Transverse colon (tissue), 4 donors: ENCODE measurements around the gene RCAN1. TPM values are rescaled to one million over a fixed set of nuclear protein-coding genes. Genes with fewer than 3 reads are reported as not detected.
A peak's percentile ranks its signal among the peaks of the same experiment; 100 is the strongest.

Source experiments
- DNase-seq: peaks from one replicate; pipeline ENCODE4 v3.0.0-alpha.2; 2019
- H3K27ac ChIP-seq, 4 donors: fragments of 200-600 bp; sonication (generic); 2 replicates each; pipeline ENCODE4 v1.5.1; 2016 to 2018; ENCODE audit warnings: inconsistent platforms in 4 of 4
- H3K27me3 ChIP-seq: fragments of 200-600 bp; sonication (generic); 2 replicates; pipeline ENCODE4 v1.5.1; 2017; ENCODE audit warnings: inconsistent platforms
- H3K36me3 ChIP-seq, 4 donors: fragments of 200-600 bp; sonication (generic); 2 replicates each; pipeline ENCODE4 v1.5.1; 2017 to 2019; ENCODE audit warnings: inconsistent platforms in 4 of 4
- H3K4me1 ChIP-seq, 4 donors: fragments of 200-600 bp; sonication (generic); 2 replicates each; pipeline ENCODE4 v1.5.1; 2017 to 2020; ENCODE audit warnings: inconsistent platforms in 4 of 4
- H3K4me3 ChIP-seq, 4 donors: fragments of 200-600 bp; sonication (generic); 1 replicate in 1 of 4; 2 replicates in 3 of 4; pipeline versions ENCODE4 v1.5.1 to v1.6.1; 2017 to 2019; ENCODE audit warnings: inconsistent platforms in 4 of 4
- H3K9me3 ChIP-seq, 2 donors: fragments of 200-600 bp; sonication (generic); 2 replicates each; pipeline ENCODE4 v1.5.1; 2017 to 2019; ENCODE audit warnings: inconsistent platforms in 2 of 2
- CTCF ChIP-seq, 5 experiments: fragments of 200-600 bp in 3 of 5; fragments of 450-650 bp in 2 of 5; sonication (generic) in 3 of 5; IDR thresholded peaks; 1 replicate in 2 of 5; 2 replicates in 3 of 5; pipeline ENCODE4 v1.5.1; 2016 to 2017; ENCODE audit warnings: antibody characterized with exemption in 5 of 5, inconsistent platforms in 3 of 5, mild to moderate bottlenecking in 2 of 5, moderate library complexity in 1 of 5
- EP300 ChIP-seq: sonication (generic); formaldehyde crosslinking; IDR thresholded peaks from one replicate; pipeline ENCODE4 v1.6.1; 2017; ENCODE audit warnings: antibody characterized with exemption, low read depth
- POLR2A ChIP-seq: fragments of 450-650 bp; IDR thresholded peaks from one replicate; pipeline ENCODE4 v1.6.1; 2016; ENCODE audit warnings: antibody characterized with exemption, mild to moderate bottlenecking, moderate library complexity
- POLR2AphosphoS5 ChIP-seq, 3 donors: sonication (generic); formaldehyde crosslinking; IDR thresholded peaks; one replicate each; pipeline ENCODE4 v1.6.1; 2016; ENCODE audit warnings: antibody characterized with exemption in 3 of 3
- WGBS, 2 donors: methylation state at CpG; one replicate each; pipeline ENCODE4 v1.1.5; 2018; ENCODE audit warnings: low coverage in 1 of 2; 5-methylcytosine and 5-hydroxymethylcytosine counted together
- in situ Hi-C, 4 donors: fragments of 200-750 bp; cut with MboI; loops; one replicate each; pipeline versions ENCODE4 v1.15.0 to v1.15.1; 2017; ENCODE audit warnings: low sequenced_read_pairs in 3 of 4, low pct_ligation_motif_present in 1 of 4, low pct_unique_long_range_greater_than_20kb in 1 of 4
- intact Hi-C: fragments of 100-400 bp; cut with DNase I; formaldehyde crosslinking; loops from one replicate; pipeline ENCODE4 v1.15.1; 2023; ENCODE audit warnings: low total_unique reads
- total RNA-seq, 4 donors: library from RNA; depleted of rRNA; stranded (reverse); fragments of >200 nt; gene quantifications; one replicate each; pipeline ENCODE4 v1.1.0, GENCODE V29; 2016

The RCAN1 gene
- total RNA-seq, 4 donors from 2014 or later = 39.5 to 68.8 (median 57.8) TPM

GRCh38 chr21:34546542-34546941 lies 68.4 kb downstream of the RCAN1 start:
- peaks cover 9 to 37% (median 31%) of the 10 kb centered on the region in 4 donors for H3K4me1 ChIP-seq
- H3K27me3 ChIP-seq = no peaks in the 10 kb centered on the region
- H3K4me3 ChIP-seq = no peak overlapping the region
- no peaks in the 10 kb centered on the region for H3K36me3 ChIP-seq
- in situ Hi-C loops (no loop called here), intact Hi-C loops (no loop called here)
- DNase-seq = no peak
- 80 to 82% methylated on average over 5 to 6 of the region's 6 CpGs for WGBS, 2 donors
- H3K27ac ChIP-seq = peak overlapping the region in 3 of 4 donors; percentile 14 to 78 (median 73)
- TF ChIP-seq CTCF (IDR thresholded peaks at IDR 0.05) = no peak
- TF ChIP-seq POLR2AphosphoS5 (IDR thresholded peaks at IDR 0.05) = no peak
- no peak for TF ChIP-seq POLR2A
- TF ChIP-seq EP300 = no peak
- no peaks in the 10 kb centered on the region for H3K9me3 ChIP-seq

GRCh38 chr21:34545079-34545884 lies 69.6 kb downstream of the RCAN1 start:
- Histone ChIP-seq H3K4me1 (peaks cover 9 to 35% (median 29%) of the 10 kb centered on the region in 4 donors), H3K27me3 (no peaks in the 10 kb centered on the region), H3K36me3 (no peaks in the 10 kb centered on the region), H3K4me3 (no peak overlapping the region), H3K27ac (peak overlapping the region; percentile 66 to 80 (median 76)), H3K9me3 (no peaks in the 10 kb centered on the region)
- intact Hi-C loops (no loop called here), in situ Hi-C loops (no loop called here)
- WGBS, 2 donors = 44 to 46% methylated on average over 3 to 10 of the region's 10 CpGs
- DNase-seq = peak; percentile 47
- TF ChIP-seq CTCF (IDR thresholded peaks at IDR 0.05) (no peak), POLR2AphosphoS5 (IDR thresholded peaks at IDR 0.05) (peak in 1 of 3 donors; percentile 23)

- no peaks in the 10 kb centered on the region for H3K9me3 ChIP-seq
- intact Hi-C loops = loop anchor here (5.0 kb wide), 1 partner anchor 38 kb away; no protein-coding TSS in a partner anchor
- H3K4me1 ChIP-seq = peaks cover 9 to 35% (median 29%) of the 10 kb centered on the region in 4 donors
- peak; percentile 85 for DNase-seq
- in situ Hi-C loops = no loop called here
- no peak overlapping the region for H3K4me3 ChIP-seq
- peak; percentile 53 to 90 (median 63) for TF ChIP-seq CTCF (IDR thresholded peaks at IDR 0.05)
- no peak for TF ChIP-seq EP300
- TF ChIP-seq POLR2A = no peak
- TF ChIP-seq POLR2AphosphoS5 (IDR thresholded peaks at IDR 0.05) = peak in 2 of 3 donors; percentile 61 to 68
- peak overlapping the region; percentile 66 to 80 (median 76) for H3K27ac ChIP-seq
- H3K27me3 ChIP-seq = no peaks in the 10 kb centered on the region
- no peaks in the 10 kb centered on the region for H3K36me3 ChIP-seq
- 78% methylated on average over 7 of the region's 7 CpGs; no CpG with 5 or more reads in 1 of the 2 donors for WGBS, 2 donors
Observed at GRCh38 chr21:34544032-34544496, 70.8 kb downstream of the RCAN1 start.

GRCh38 chr21:34543017-34543416 lies 71.9 kb downstream of the RCAN1 start:
- peak; percentile 42 for DNase-seq
- Histone ChIP-seq H3K4me3 (no peak overlapping the region), H3K9me3 (no peaks in the 10 kb centered on the region), H3K36me3 (no peaks in the 10 kb centered on the region), H3K27me3 (no peaks in the 10 kb centered on the region), H3K27ac (peak overlapping the region; percentile 66 to 80 (median 76)), H3K4me1 (peaks cover 9 to 35% (median 29%) of the 10 kb centered on the region in 4 donors)
- in situ Hi-C loops (no loop called here), intact Hi-C loops (loop anchor here (5.0 kb wide), 1 partner anchor 39 kb away; no protein-coding TSS in a partner anchor)
- TF ChIP-seq POLR2AphosphoS5 (IDR thresholded peaks at IDR 0.05) = peak in 2 of 3 donors; percentile 25 to 29
- TF ChIP-seq EP300 = no peak
- TF ChIP-seq POLR2A = peak; percentile 12
- TF ChIP-seq CTCF (IDR thresholded peaks at IDR 0.05) = no peak
- WGBS, 2 donors = 68 to 93% methylated on average over 2 to 3 of the region's 3 CpGs
